ENCODE results near the gene PMEPA1. TPM values are rescaled to one million over a fixed set of nuclear protein-coding genes. Genes with fewer than 3 reads are reported as not detected.

The PMEPA1 gene
- total and polyA plus RNA-seq, 10 of the 15 experiments (the other 5 are each of a cell fraction or from before 2014, with no cell fraction given), result 0.02 to 0.10 (median 0.04) TPM; not detected in 3

DNA sequence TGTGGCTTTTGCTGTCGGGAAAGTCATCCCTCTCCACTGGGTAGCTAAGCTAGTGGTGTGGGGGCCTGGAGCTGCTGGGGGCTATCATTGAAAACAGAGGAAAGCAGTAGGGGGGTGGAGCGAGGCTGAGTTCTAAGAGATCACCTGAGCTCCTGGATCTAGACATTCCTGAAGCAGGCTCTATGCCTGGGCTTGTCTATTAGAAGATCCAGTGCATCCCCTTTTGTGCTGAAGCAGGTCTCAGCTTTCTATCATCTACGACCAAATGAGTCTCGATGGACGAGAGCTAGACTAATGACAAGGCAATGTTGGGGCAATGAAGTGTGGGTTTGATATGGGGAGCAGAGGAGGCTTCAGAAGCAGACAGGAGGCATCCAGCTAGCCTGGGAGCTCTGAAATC lies 108.1 kb downstream of the PMEPA1 start (continued):
- TF ChIP-seq, protein P1, sequence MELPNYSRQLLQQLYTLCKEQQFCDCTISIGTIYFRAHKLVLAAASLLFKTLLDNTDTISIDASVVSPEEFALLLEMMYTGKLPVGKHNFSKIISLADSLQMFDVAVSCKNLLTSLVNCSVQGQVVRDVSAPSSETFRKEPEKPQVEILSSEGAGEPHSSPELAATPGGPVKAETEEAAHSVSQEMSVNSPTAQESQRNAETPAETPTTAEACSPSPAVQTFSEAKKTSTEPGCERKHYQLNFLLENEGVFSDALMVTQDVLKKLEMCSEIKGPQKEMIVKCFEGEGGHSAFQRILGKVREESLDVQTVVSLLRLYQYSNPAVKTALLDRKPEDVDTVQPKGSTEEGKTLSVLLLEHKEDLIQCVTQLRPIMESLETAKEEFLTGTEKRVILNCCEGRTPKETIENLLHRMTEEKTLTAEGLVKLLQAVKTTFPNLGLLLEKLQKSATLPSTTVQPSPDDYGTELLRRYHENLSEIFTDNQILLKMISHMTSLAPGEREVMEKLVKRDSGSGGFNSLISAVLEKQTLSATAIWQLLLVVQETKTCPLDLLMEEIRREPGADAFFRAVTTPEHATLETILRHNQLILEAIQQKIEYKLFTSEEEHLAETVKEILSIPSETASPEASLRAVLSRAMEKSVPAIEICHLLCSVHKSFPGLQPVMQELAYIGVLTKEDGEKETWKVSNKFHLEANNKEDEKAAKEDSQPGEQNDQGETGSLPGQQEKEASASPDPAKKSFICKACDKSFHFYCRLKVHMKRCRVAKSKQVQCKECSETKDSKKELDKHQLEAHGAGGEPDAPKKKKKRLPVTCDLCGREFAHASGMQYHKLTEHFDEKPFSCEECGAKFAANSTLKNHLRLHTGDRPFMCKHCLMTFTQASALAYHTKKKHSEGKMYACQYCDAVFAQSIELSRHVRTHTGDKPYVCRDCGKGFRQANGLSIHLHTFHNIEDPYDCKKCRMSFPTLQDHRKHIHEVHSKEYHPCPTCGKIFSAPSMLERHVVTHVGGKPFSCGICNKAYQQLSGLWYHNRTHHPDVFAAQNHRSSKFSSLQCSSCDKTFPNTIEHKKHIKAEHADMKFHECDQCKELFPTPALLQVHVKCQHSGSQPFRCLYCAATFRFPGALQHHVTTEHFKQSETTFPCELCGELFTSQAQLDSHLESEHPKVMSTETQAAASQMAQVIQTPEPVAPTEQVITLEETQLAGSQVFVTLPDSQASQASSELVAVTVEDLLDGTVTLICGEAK (IDR thresholded peaks at IDR 0.05; ENCODE audit: borderline replicate concordance), result no peak

DNA sequence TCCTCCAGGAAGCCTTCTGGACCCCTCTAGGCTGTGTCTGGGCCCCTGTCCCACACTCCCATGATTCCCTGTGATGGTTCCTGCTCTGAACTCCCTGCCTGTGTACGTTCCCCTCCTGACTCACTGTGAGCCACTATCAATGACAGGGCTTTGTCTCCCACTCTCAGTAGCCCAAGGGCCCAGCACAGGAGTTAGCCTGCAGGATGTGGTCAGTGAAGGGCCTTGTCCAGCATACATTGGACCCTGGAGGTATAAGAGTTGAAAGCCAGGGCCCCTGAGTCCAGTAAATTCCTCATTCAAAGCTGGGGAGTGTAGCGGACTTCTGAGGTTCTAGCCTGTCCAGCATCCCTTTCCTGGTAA lies 108.6 kb downstream of the PMEPA1 start:
- Histone ChIP-seq H3K79me2 (ENCODE audit: control insufficient read depth, insufficient read depth, low read length) (no peaks in the 10 kb centered on the region), H3K4me2 (ENCODE audit: control insufficient read depth, insufficient read depth) (no peak overlapping the region), H3K4me3 (no peak overlapping the region), H2AFZ (ENCODE audit: control insufficient read depth, low read depth, low read length) (no peak overlapping the region), H3K9ac (ENCODE audit: control insufficient read depth, insufficient read depth, low read length) (no peak overlapping the region), H3K36me3 (ENCODE audit: control insufficient read depth in 2 of 2, insufficient read depth in 2 of 2, low read length in 1 of 2) (no peaks in the 10 kb centered on the region), H3K27me3 (replicated peaks in 1 of 2; ENCODE audit: control insufficient read depth in 2 of 2, insufficient read depth in 2 of 2, low read length in 1 of 2) (no peaks in the 10 kb centered on the region), H3K4me1 (ENCODE audit: control insufficient read depth, insufficient read depth, low read length) (peaks cover 13% of the 10 kb centered on the region), H3K9me3 (replicated peaks; ENCODE audit: control insufficient read depth, insufficient read depth, low read length) (no peaks in the 10 kb centered on the region; the same call in 2 of the 3 replicates), H4K20me1 (ENCODE audit: control insufficient read depth, insufficient read depth) (no peaks in the 10 kb centered on the region), H3K27ac (ENCODE audit: control insufficient read depth, insufficient read depth) (no peak overlapping the region)
- no peak for ATAC-seq
- no peak for DNase-seq (ENCODE audit: low read depth, low spot score)
- CTCF ChIA-PET, result interaction anchor here (0.9 to 3.2 kb wide), 8 partner anchors 18 to 590 kb away, joined by 3 to 14 read pairs (median 4); partner anchors contain the start of gene ZBP1
- 68% methylated on average over 2 of the region's 2 CpGs for WGBS (ENCODE audit: insufficient coverage, insufficient replicate concordance, low lambda C conversion rate, missing lambda C conversion rate)
- no peak for FAIRE-seq
- SMC1A ChIA-PET (ENCODE audit: uncharacterized antibody, unreplicated experiment), result interaction anchor here (1.0 kb wide), 2 partner anchors 41 to 103 kb away, joined by 3 read pairs; no protein-coding TSS in a partner anchor
- intact Hi-C loops (cut with micrococcal nuclease; ENCODE audit: unreplicated experiment), result no loop called here
- RAD21 ChIA-PET (ENCODE audit: unreplicated experiment), result interaction anchor here (1.1 to 1.6 kb wide), 3 partner anchors 19 to 487 kb away, joined by 3 to 4 read pairs (median 4); partner anchors contain the start of gene ZBP1
- in situ Hi-C loops (cut with MboI), result no loop called here
- TF ChIP-seq, protein P2, sequence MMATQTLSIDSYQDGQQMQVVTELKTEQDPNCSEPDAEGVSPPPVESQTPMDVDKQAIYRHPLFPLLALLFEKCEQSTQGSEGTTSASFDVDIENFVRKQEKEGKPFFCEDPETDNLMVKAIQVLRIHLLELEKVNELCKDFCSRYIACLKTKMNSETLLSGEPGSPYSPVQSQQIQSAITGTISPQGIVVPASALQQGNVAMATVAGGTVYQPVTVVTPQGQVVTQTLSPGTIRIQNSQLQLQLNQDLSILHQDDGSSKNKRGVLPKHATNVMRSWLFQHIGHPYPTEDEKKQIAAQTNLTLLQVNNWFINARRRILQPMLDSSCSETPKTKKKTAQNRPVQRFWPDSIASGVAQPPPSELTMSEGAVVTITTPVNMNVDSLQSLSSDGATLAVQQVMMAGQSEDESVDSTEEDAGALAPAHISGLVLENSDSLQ (IDR thresholded peaks at IDR 0.05), result no peak
- no peak for TF ChIP-seq NR2C2 (IDR thresholded peaks at IDR 0.05; ENCODE audit: borderline replicate concordance, control insufficient read depth, insufficient read length, low read depth)
- TF ChIP-seq NFXL1 (IDR thresholded peaks at IDR 0.05; ENCODE audit: borderline replicate concordance), result no peak
- TF ChIP-seq RCOR1 (conservative IDR thresholded peaks at IDR 0.05; ENCODE audit: low read depth, low read length), result no peak
- TF ChIP-seq, protein P3, sequence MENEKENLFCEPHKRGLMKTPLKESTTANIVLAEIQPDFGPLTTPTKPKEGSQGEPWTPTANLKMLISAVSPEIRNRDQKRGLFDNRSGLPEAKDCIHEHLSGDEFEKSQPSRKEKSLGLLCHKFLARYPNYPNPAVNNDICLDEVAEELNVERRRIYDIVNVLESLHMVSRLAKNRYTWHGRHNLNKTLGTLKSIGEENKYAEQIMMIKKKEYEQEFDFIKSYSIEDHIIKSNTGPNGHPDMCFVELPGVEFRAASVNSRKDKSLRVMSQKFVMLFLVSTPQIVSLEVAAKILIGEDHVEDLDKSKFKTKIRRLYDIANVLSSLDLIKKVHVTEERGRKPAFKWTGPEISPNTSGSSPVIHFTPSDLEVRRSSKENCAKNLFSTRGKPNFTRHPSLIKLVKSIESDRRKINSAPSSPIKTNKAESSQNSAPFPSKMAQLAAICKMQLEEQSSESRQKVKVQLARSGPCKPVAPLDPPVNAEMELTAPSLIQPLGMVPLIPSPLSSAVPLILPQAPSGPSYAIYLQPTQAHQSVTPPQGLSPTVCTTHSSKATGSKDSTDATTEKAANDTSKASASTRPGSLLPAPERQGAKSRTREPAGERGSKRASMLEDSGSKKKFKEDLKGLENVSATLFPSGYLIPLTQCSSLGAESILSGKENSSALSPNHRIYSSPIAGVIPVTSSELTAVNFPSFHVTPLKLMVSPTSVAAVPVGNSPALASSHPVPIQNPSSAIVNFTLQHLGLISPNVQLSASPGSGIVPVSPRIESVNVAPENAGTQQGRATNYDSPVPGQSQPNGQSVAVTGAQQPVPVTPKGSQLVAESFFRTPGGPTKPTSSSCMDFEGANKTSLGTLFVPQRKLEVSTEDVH (IDR thresholded peaks at IDR 0.05; ENCODE audit: low read depth, partially characterized antibody), result no peak
- no peak for TF ChIP-seq POLR2A (IDR thresholded peaks at IDR 0.05; ENCODE audit: low read depth, low read length)
- no peak for TF ChIP-seq NFYB (IDR thresholded peaks at IDR 0.05; ENCODE audit: insufficient read depth, low read depth, low read length)
- BruUV-seq (replicated peaks), result no TSS peak
- POLR2A ChIA-PET, result no interaction called here
